Measurements from ENCODE around the gene CDV3.

Gene CDV3

DNA sequence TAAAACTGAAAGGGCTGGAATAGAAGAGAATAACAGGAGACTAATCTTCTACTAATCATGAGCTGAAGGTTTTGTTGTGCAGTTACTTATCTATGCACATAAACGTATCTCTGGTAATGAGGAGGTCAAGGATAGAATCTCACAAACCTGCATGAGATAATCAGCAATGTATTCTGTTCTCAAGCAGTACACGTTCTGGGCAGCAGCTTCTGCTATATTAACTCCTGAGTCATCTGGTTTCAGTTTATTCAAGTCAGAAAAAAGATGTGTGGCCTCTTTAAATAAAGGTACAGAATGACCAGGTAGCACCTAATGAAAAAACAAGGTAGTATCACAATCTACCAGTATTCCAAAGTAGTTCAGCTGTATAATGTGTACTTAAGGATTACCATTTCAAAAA, 34.9 kb downstream of the CDV3 start:
- no peak for DNase-seq

DNA sequence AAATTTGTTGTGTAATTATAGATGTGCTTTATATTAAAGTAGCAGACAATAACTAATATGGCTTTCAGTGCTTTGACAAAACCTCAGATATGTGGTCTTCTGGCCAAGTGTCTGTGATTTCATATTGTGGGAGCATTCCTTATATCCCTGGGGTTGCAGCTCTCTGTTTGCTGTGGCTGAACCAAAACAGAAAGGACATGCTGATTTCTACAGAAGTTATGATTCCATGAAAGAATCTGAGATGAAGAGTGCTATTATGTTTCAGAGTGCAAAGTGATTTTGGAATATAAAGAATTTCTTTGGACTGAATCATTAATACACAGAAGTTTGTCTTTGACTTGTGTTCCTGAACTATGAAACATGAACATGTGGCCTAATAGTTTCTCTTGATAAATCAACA, 36.5 kb downstream of the CDV3 start:
- no peak for DNase-seq

DNA sequence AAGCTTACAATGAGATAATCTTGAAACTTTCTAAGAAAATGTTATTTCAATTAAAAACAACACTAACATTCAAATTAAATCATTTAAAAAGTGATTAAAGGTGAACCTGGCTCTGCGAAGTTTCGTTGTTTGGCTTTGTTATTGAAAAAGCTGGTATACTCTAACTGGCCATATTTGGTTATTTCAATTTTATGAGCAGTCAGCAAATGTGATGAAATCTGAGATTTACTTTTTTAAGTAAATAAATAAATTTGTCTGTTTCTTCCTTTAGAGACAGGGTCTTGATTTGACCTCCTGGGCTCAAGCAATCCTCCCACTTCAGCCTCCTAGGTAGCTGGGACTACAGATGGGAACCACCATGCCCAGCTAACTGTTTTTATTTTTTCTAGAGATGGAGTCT, 38.0 kb downstream of the CDV3 start:
- no peak for DNase-seq

- DNase-seq: no peak
Observed at GRCh38 chr3:133620066-133620784, 46.7 kb downstream of the CDV3 start.

- DNase-seq: no peak
Observed at GRCh38 chr3:133627789-133628188, 54.3 kb downstream of the CDV3 start.

- DNase-seq: no peak
Observed at GRCh38 chr3:133629146-133629545, 55.7 kb downstream of the CDV3 start.

GRCh38 chr3:133633439-133633838, 60.0 kb downstream of the CDV3 start:
- DNase-seq: no peak
